Measurements from ENCODE around the gene ZNF618.

Gene ZNF618

GRCh38 chr9:113957351-113957750 lies 81.2 kb downstream of the ZNF618 start:
- no peak for DNase-seq (ENCODE audit: low read depth in 3 of 3)

GRCh38 chr9:113957821-113958341 lies 81.8 kb downstream of the ZNF618 start:
- DNase-seq (ENCODE audit: low read depth in 3 of 3), result no peak

DNA sequence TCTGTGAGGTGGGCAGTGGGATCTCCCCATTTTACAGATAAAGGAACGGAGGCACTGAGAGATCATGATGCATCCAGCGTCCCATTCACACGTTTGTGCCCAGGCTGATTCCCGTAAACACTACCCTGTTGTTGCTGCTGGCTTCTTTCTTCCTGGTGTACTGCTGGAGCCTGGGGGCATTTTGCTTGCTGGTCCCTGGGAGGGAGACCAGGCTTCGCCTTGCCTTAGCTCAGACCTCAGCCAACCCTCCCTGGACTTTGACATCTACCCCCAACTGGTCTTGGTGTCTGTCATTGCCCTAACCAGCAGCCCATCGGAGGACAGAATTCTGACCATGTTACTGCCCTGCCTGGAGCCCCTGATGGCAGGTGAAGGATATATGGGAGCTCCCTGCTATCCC lies 82.4 kb downstream of the ZNF618 start:
- DNase-seq (ENCODE audit: low read depth in 3 of 3), result no peak

DNA sequence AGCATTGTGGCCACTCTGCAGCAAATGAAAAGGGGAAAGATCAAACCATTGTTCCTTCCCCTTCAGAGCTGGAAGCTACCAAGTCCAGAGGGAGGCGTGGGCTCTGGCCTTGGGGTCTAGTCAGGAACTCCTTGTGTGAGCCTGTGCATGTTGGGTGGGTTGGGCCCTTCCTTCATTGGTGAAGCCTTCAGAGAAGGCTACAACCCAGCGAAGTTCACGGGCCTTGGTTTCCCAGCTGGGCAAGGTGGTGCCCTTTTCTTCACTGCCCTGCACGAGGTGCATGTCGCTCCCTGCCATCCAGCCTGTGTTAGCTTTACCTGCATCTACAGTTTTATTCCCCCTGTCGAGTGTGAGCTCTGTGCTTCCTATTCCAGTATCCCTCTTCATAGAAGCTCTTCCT lies 84.7 kb downstream of the ZNF618 start:
- DNase-seq (ENCODE audit: low read depth in 3 of 3), result no peak

GRCh38 chr9:113962396-113962795 lies 86.3 kb downstream of the ZNF618 start:
- DNase-seq (ENCODE audit: low read depth in 3 of 3), result no peak

- DNase-seq (ENCODE audit: low read depth in 3 of 3), result peak in 1 of 3 experiments; percentile 15
These were observed 87.0 kb downstream of the ZNF618 start for GRCh38 chr9:113963017-113963620.

- DNase-seq (ENCODE audit: low read depth in 3 of 3), result no peak
These were observed 87.8 kb downstream of the ZNF618 start for GRCh38 chr9:113963696-113964494.

- no peak for DNase-seq (ENCODE audit: low read depth in 3 of 3)
These were observed 88.5 kb downstream of the ZNF618 start for GRCh38 chr9:113964495-113965170.

DNA sequence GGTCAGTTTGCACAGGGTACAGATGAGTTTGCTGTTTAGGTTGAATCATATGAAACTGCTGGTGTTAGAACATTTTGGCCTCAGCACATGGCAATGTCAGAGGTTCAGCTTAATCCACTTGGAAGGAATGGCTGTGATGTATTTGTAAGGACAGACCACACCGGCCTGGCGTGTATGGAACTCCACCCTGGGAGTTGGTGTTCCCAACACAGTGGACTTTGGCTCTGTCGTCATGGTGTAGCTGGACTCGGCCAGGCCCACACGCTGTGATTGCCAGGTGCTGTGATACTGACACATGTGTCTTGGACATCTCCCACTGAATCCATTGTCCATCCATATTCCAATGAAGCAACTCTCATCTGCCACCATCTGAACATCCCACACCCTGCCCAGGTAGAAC lies 90.3 kb downstream of the ZNF618 start:
- DNase-seq (ENCODE audit: low read depth in 3 of 3), result no peak

DNA sequence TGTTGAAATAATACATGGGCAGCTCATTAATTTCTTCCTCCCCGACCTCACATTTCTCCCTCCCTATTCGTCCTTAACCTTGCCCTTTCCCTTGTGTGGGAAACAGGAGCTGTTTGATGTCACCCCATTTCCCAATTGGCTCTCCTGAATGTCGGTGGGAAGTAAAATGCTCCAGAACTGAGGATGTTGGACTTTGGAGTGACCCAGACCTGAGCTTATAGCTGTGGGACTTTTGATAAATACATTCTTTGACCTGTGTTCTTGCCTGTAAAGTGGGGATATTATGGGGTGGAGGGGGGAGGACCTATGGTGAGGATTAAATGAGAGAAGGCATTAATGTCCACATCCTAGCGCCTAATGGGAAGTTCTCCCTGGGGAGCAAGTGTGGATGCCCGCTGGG lies 91.3 kb downstream of the ZNF618 start:
- no peak for DNase-seq (ENCODE audit: low read depth in 3 of 3)

DNA sequence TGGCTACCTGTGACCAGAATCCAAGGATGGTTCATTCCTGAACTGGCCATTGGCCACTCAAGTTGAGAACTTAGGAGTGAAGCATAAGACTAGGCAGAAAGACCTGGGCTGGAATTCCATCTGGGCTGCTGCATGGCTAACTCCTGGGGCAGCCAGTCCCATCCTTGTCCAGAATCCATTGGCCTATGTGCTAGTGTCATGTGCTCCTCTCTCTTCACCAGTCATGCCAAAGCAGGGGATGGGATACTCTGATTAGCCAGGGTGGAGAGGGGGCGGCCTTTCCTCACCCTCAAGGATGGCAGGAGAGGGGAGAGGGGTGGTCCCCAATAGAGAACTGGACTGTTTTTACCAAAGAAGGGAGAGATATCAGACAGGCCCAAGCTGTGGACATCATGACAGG lies 93.2 kb downstream of the ZNF618 start:
- no peak for DNase-seq (ENCODE audit: low read depth in 3 of 3)

- no peak for DNase-seq (ENCODE audit: low read depth in 3 of 3)
These were observed 97.1 kb downstream of the ZNF618 start for GRCh38 chr9:113973226-113973625.

DNA sequence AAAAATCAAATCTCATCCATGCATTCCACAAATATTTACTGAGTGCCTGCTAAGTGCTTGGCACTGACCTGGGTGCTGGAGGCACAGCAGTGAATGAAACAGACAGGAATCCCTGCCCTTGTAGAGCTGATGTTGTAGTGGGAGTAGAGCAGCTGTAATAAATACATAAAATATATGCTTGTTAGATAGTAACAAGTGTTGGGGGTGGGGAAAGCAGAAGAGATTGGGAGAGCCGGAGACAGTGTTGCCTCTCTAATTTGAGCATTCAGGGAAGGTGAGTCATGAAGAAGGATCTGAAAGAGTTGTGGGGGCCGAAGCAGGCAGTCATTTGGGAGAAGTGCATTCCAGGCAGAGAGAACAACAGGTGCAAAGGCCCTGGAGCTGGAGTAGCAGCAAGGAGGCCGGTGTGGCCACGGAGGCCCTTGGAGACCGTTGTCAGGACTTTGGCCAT lies 97.9 kb downstream of the ZNF618 start:
- no peak for DNase-seq (ENCODE audit: low read depth in 3 of 3)

DNA sequence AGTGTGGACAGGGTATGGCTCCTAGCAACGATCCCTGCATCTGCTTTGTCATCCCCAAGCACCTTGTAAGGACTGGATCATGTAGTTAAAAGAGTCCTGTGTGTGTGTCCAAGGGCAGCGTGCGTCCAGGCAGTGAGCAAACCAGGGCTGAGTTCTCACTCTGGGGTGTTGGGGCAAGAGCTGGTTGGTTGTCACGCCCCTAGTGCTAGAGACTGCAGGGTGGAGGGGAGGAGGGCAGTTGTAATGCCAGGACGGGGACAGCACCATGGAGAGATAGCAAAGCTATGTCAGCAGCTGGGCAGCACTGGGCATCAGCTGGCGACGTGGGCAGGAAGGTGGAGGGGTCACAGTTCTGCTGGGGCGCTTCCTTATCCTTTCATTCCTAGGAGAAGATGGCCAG lies 100.8 kb downstream of the ZNF618 start:
- no peak for DNase-seq (ENCODE audit: low read depth in 3 of 3)

DNA sequence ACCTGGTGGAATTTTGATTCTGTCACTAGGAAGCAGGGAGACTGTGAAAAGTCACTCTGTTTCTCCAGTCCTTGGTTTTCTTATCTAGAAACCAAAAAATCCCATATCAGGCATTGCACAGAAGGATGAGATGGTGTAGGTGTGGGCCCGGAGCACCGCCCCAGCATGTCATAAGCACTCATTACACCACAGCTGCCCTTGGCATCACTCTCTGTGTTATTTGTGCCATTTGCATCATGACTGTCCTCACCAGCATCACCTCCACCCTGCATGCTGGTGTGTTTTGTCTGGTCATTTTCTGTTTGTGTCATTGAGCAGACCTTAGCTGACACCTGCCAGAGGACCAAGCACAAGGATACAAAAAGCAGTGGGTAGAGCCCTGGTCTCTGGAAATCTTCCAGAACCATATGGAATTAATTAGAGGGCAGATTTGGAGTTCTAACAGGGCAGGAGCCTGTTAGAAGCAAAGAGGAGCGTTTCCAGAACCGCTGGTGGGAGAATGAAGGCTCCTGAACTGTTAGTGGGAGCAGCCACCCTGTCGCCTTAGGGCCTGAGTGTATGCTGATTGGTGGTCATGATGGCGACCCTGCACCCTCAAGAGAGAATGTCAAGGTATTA lies 102.7 kb downstream of the ZNF618 start:
- DNase-seq (ENCODE audit: low read depth in 3 of 3), result no peak

- no peak for DNase-seq (ENCODE audit: low read depth in 3 of 3)
These were observed 103.4 kb downstream of the ZNF618 start for GRCh38 chr9:113979343-113980127.

GRCh38 chr9:113984639-113985380 lies 108.7 kb downstream of the ZNF618 start:
- no peak for DNase-seq (ENCODE audit: low read depth in 3 of 3)

DNA sequence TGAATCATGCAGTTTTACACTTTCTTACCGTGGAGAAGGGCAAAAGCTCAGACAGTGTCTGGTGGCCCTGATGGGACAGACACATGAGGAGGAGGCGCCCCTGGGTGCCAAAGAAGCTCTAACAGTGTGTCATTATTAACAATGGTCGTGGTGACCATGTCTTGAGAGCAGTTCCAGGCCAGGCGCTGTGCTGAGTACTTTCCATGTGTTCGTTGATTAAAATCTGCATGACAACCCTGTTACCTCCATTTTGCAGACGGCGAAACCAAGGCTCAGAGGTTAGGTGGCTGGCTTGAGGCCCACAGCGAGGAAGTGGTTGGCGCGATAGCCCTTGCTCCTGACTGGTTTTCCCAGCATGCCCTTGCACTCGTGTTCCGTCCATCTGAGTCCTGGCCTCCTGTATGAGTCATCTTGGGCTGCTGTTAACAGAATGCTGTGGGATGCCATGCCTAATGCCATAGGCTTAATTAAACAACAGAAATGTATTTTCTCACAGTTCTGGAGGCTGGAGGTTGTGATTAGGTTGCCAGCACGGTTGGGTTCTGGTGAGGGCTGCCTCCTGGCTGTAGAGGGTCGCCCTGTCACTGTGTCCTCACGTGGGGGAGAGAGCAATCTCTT lies 110.0 kb downstream of the ZNF618 start:
- no peak for DNase-seq (ENCODE audit: low read depth in 3 of 3)

- DNase-seq (ENCODE audit: low read depth in 3 of 3), result no peak
These were observed 110.8 kb downstream of the ZNF618 start for GRCh38 chr9:113986931-113987330.

DNA sequence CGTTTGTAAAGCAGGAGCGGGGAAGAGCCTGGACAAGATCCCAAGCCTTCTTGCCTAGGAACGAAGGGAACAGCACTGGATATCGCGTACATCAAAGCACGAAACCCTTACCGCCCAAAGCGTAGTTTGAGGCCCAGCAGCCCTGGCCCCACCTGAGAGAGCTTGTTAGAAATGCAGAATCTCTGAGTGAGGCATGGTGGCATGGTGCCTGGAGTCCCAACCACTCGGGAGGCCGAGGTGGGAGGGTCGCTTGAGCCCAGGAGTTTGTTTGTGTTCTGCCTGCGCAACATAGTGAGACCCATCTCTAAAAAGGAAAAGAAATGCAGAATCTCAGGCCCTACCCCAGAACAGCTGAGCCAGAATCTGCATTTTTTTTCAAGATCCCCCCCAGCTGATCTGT lies 111.4 kb downstream of the ZNF618 start:
- no peak for DNase-seq (ENCODE audit: low read depth in 3 of 3)

Data from stimulated activated CD4-positive, alpha-beta T cell treated with anti-CD3 and anti-CD28 coated beads, TNF-alpha, amount 100 ng/mL, for 24 hours (primary cell).